GM18951 (cell line): ENCODE results near the gene DYNC1I1.

Experiments used
- POLR2A ChIP-seq: IDR thresholded peaks from 4 replicates; pipeline ENCODE4 v1.6.1; 2011; ENCODE audit warnings: mild to moderate bottlenecking; ENCODE audit not compliant: insufficient read length, insufficient read depth; ENCODE audit errors: extremely low read depth
- in situ Hi-C: fragments of 300-500 bp; cut with MboI; formaldehyde crosslinking; loops from one replicate; pipeline ENCODE4 v1.12.0; 2022; ENCODE audit warnings: low sequenced_read_pairs, mixed read lengths, inconsistent platforms; ENCODE audit not compliant: unreplicated experiment

DYNC1I1 gene

DNA sequence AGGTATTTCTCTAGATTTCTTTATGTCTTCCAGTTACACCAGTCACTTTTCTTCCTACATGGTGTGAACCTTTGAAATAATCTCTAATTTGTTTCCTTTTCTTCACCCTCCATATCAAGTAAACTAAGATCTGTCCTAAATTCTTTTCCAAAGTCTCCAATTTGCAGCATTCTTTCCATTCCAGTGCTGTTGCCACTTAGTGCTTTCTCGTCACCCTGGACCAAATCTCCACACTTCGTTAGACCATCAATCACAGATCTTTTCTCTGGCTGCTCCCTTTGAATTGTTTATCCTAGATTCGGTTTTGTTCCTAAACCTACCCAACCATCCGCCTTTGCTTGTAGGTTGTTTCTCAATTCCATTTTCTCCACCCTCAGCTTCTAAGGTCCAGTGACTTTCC, 74.7 kb downstream of the DYNC1I1 start:
- in situ Hi-C loops = no loop called here
- TF ChIP-seq POLR2A = no peak

GRCh38 chr7:95859429-95859828, 87.1 kb downstream of the DYNC1I1 start:
- no peak for TF ChIP-seq POLR2A

DNA sequence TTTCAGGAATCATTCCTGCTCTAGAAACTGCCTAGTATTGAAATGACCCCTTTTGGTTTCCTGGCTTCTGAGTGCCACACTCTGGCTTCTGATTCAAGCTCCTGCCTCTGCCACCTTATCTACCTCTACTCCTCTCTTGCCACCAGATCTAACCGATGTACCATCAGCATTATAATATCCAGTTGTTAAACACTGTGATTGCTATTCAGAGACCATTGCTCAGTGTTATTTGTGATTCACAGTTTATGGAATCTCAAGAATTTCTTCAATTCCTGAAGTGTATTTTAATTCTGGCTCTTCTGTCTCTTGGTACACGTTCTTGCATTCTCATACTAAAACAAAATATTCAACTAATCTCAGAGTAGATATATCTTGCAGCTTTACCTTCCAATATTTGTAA, 88.7 kb downstream of the DYNC1I1 start:
- no peak for TF ChIP-seq POLR2A
- in situ Hi-C loops = no loop called here

More at GRCh38 chr7:95859429-95859828, 87.1 kb downstream of the DYNC1I1 start:
- in situ Hi-C loops = no loop called here

DNA sequence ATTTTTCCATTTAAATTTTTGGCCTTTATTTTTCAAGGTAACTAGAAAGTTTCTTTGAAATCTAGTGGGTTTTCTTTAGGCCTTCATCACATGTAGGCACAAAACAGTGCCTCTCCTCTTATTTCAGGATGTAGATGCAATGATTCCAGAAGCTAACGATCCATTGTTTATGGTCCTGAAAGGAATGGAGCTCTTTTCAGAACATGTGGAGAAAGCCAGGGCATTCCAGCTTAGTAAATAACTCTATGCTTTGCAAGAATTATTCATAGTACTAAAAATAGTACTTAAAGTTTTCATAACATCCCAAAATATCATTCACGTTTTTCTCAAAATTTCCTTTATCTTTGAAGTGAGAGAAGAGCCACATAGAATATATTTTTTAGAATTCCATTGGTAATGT, 91.3 kb downstream of the DYNC1I1 start:
- in situ Hi-C loops = no loop called here
- TF ChIP-seq POLR2A = no peak

DNA sequence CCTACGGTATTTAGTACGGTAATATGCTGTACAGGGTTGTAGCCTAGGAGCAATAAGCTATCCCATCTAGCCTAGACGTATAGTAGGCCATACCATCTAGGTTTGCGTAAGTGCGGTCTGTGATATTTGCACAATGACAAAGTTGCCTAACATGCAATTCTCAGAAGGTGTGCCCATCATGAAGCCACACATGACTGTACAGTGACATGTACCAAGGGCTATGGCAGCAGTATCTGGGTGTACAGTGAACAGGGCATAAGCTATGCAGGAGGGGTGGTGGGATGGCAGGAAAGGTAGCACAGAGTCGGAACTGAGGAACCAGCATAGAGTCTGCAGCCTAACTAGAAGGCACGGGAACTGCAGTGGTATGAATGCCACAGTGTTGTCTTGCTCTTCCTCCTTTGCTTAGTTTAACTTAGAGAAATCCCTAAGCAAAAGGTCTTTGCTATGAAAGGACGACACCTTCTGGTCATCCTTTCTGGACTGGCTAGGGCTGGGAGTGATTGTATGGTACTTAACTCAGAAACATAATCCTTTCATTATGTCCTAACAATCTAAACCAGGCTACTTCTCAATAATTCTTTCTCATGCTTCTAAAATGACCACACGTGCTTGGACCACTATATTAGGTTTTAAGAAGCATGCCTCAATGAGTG, 93.5 kb downstream of the DYNC1I1 start:
- in situ Hi-C loops = no loop called here

GRCh38 chr7:95867309-95867708, 95.0 kb downstream of the DYNC1I1 start:
- in situ Hi-C loops = no loop called here
- no peak for TF ChIP-seq POLR2A

More for the DNA sequence above, 93.5 kb downstream of the DYNC1I1 start:
- no peak for TF ChIP-seq POLR2A

DNA sequence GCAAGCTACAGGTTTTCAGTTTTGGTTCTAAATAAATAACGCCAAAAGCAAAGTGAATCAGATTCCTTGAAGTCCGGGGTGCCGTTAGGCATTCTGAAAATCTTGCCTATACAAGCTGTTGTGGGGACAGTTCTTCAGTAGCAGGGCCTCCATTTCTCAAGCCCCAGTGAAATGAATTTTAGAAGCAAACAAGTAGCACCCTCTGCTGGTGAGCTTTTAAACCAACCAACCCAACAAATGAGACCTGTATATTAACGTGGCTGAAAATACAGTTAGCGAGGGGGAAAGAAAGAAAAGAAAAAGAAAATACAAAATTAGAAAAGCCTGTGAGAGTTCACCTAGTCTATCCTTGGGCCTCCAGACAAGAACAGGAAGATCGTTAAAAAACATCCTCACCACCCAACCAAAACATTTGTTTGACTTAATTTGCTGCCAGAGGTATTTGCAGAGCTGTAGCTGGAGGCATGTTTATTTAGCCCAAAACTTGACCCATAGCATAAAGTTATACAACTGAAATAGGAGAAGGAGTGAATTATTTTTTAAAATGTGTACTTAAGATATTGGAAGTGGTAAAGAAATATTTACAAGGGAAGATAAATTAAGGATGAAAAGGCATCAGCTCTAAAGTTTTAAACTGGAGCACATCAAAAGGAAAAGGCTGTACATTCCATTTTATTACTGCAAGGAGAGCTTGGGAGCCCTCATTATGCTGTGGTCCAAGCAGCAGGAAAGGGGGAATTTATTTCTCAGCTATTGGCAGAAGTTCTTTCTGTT, 98.9 kb downstream of the DYNC1I1 start:
- no peak for TF ChIP-seq POLR2A
- in situ Hi-C loops = loop anchor here (10.0 kb wide), 1 partner anchor 146 kb away; no protein-coding TSS in a partner anchor

- in situ Hi-C loops = loop anchor here (10.0 kb wide), 1 partner anchor 147 kb away; no protein-coding TSS in a partner anchor
- no peak for TF ChIP-seq POLR2A
Measured at GRCh38 chr7:95871896-95872295, 99.5 kb downstream of the DYNC1I1 start.

- in situ Hi-C loops = loop anchor here (10.0 kb wide), 1 partner anchor 149 kb away; no protein-coding TSS in a partner anchor
Measured at GRCh38 chr7:95874129-95874528, 101.8 kb downstream of the DYNC1I1 start.

GRCh38 chr7:95874541-95875265, 102.3 kb downstream of the DYNC1I1 start:
- in situ Hi-C loops = loop anchor here (10.0 kb wide), 1 partner anchor 150 kb away; no protein-coding TSS in a partner anchor

More at GRCh38 chr7:95874129-95874528, 101.8 kb downstream of the DYNC1I1 start:
- no peak for TF ChIP-seq POLR2A

GRCh38 chr7:95875519-95875918, 103.2 kb downstream of the DYNC1I1 start:
- in situ Hi-C loops = loop anchor here (10.0 kb wide), 1 partner anchor 151 kb away; no protein-coding TSS in a partner anchor
- no peak for TF ChIP-seq POLR2A

More at GRCh38 chr7:95874541-95875265, 102.3 kb downstream of the DYNC1I1 start:
- no peak for TF ChIP-seq POLR2A

GRCh38 chr7:95878677-95879076, 106.3 kb downstream of the DYNC1I1 start:
- no peak for TF ChIP-seq POLR2A
- in situ Hi-C loops = loop anchor here (10.0 kb wide), 1 partner anchor 154 kb away; no protein-coding TSS in a partner anchor

DNA sequence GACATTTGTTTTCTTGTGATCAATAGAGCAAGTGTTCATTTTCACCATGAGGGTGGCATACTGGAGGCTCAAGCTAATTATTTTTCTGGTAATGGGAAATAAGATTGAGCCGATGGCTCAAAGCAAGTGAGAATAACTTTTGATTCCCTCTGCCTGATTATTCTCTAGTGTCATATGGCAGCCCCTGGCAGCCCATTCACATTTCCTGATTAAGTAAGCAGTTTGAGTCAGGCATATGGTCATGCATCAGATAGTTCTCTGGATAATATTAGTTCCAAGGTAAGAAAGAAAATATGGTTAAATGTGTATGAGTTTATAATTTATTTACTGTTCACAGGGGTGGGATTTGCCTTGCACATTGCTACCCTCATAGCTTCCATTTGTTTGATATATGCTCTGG, 109.2 kb downstream of the DYNC1I1 start:
- TF ChIP-seq POLR2A = no peak
- in situ Hi-C loops = no loop called here

- no peak for TF ChIP-seq POLR2A
- in situ Hi-C loops = no loop called here
Measured at GRCh38 chr7:95883217-95883616, 110.9 kb downstream of the DYNC1I1 start.
